Liver (tissue), 9 donors: ENCODE results near the gene DHRS11. TPM values are rescaled to one million over a fixed set of nuclear protein-coding genes. Genes with fewer than 3 reads are reported as not detected.

Experiments
- DNase-seq: peaks from one replicate; pipeline ENCODE4 v3.0.0-alpha.2; 2017; ENCODE audit warnings: low spot score
- H3K27ac ChIP-seq, 2 donors: one replicate each; pipeline ENCODE4 v1.7.0; 2013; ENCODE audit warnings: inconsistent platforms in 2 of 2, low read length in 2 of 2, control low read depth in 1 of 2, low read depth in 1 of 2, mild to moderate bottlenecking in 1 of 2
- H3K27me3 ChIP-seq, 4 donors: one replicate each; pipeline versions ENCODE4 v1.6.1 to v1.7.0; 2013; ENCODE audit warnings: low read length in 3 of 4, inconsistent platforms in 1 of 4, mild to moderate bottlenecking in 1 of 4, moderate library complexity in 1 of 4; ENCODE audit not compliant: control insufficient read depth in 4 of 4, insufficient read depth in 4 of 4
- H3K36me3 ChIP-seq, 4 donors: one replicate each; pipeline versions ENCODE4 v1.6.1 to v1.7.0; 2013; ENCODE audit warnings: low read length in 3 of 4, mild to moderate bottlenecking in 3 of 4, low read depth in 1 of 4, moderate library complexity in 1 of 4; ENCODE audit not compliant: control insufficient read depth in 4 of 4, insufficient read depth in 3 of 4
- H3K4me1 ChIP-seq, 4 donors: one replicate each; pipeline versions ENCODE4 v1.6.1 to v1.7.0; 2013; ENCODE audit warnings: low read length in 3 of 4, mild to moderate bottlenecking in 3 of 4, moderate library complexity in 1 of 4; ENCODE audit not compliant: control insufficient read depth in 4 of 4, insufficient read depth in 4 of 4
- H3K4me3 ChIP-seq, 3 donors: one replicate each; pipeline versions ENCODE4 v1.6.1 to v1.7.0; 2013; ENCODE audit warnings: low read length in 3 of 3, control low read depth in 1 of 3, low read depth in 1 of 3, mild to moderate bottlenecking in 1 of 3
- H3K9ac ChIP-seq, 2 donors: one replicate each; pipeline ENCODE4 v1.7.0; 2013; ENCODE audit warnings: low read length in 2 of 2, mild to moderate bottlenecking in 2 of 2, moderate library complexity in 2 of 2, control low read depth in 1 of 2, low read depth in 1 of 2
- H3K9me3 ChIP-seq, 4 donors: one replicate each; pipeline versions ENCODE4 v1.6.1 to v1.7.0; 2013; ENCODE audit warnings: low read length in 3 of 4; ENCODE audit not compliant: control insufficient read depth in 4 of 4
- ATF3 ChIP-seq: IDR thresholded peaks from 2 replicates; pipeline ENCODE4 v1.6.1; 2016; ENCODE audit warnings: antibody characterized with exemption
- CTCF ChIP-seq: fragments of 150-350 bp; IDR thresholded peaks from 2 replicates; pipeline ENCODE4 v1.5.1; 2017; ENCODE audit warnings: improper control_type of control experiment, low read depth, low read length; ENCODE audit not compliant: missing input control
- EGR1 ChIP-seq, 2 donors: IDR thresholded peaks; 2 replicates each; pipeline ENCODE4 v1.6.1; 2016 to 2018; ENCODE audit warnings: antibody characterized with exemption in 2 of 2, low read depth in 2 of 2
- FOXA1 ChIP-seq: IDR thresholded peaks from 2 replicates; pipeline ENCODE4 v1.6.1; 2016; ENCODE audit warnings: antibody characterized with exemption
- FOXA2 ChIP-seq: IDR thresholded peaks from 2 replicates; pipeline ENCODE4 v1.6.1; 2016; ENCODE audit warnings: antibody characterized with exemption
- GABPA ChIP-seq, 2 donors: IDR thresholded peaks in 1 of 2; conservative IDR thresholded peaks in 1 of 2; 2 replicates each; pipeline ENCODE4 v1.6.1; 2016; ENCODE audit warnings: antibody characterized with exemption in 2 of 2, mild to moderate bottlenecking in 1 of 2, moderate library complexity in 1 of 2
- HNF4A ChIP-seq, 2 donors: conservative IDR thresholded peaks; 2 replicates each; pipeline ENCODE4 v1.6.1; 2016; ENCODE audit warnings: antibody characterized with exemption in 2 of 2, mild to moderate bottlenecking in 2 of 2
- HNF4G ChIP-seq: IDR thresholded peaks from 2 replicates; pipeline ENCODE4 v1.6.1; 2016; ENCODE audit warnings: antibody characterized with exemption
- JUND ChIP-seq, 2 donors: IDR thresholded peaks; 2 replicates each; pipeline ENCODE4 v1.6.1; 2016; ENCODE audit warnings: antibody characterized with exemption in 2 of 2
- MAX ChIP-seq: IDR thresholded peaks from 2 replicates; pipeline ENCODE4 v1.6.1; 2016; ENCODE audit warnings: antibody characterized with exemption
- NR2F2 ChIP-seq: IDR thresholded peaks from 2 replicates; pipeline ENCODE4 v1.6.1; 2016; ENCODE audit warnings: antibody characterized with exemption
- RAD21 ChIP-seq, 2 donors: IDR thresholded peaks; 2 replicates each; pipeline ENCODE4 v1.6.1; 2016; ENCODE audit warnings: antibody characterized with exemption in 2 of 2, mild to moderate bottlenecking in 2 of 2
- REST ChIP-seq: IDR thresholded peaks from 2 replicates; pipeline ENCODE4 v1.6.1; 2016; ENCODE audit warnings: antibody characterized with exemption, mild to moderate bottlenecking
- RXRA ChIP-seq, 2 donors: IDR thresholded peaks; 2 replicates each; pipeline ENCODE4 v1.6.1; 2017 to 2018; ENCODE audit warnings: antibody characterized with exemption in 2 of 2, mild to moderate bottlenecking in 1 of 2
- SP1 ChIP-seq: IDR thresholded peaks from 2 replicates; pipeline ENCODE4 v1.6.1; 2018; ENCODE audit warnings: antibody characterized with exemption, mild to moderate bottlenecking
- TAF1 ChIP-seq: conservative IDR thresholded peaks from 2 replicates; pipeline ENCODE4 v1.6.1; 2016; ENCODE audit warnings: antibody characterized with exemption, mild to moderate bottlenecking
- YY1 ChIP-seq: IDR thresholded peaks from 2 replicates; pipeline ENCODE4 v1.6.1; 2016; ENCODE audit warnings: antibody characterized with exemption, mild to moderate bottlenecking
- ZBTB33 ChIP-seq: IDR thresholded peaks from 2 replicates; pipeline ENCODE4 v1.6.1; 2016; ENCODE audit warnings: antibody characterized with exemption
- WGBS: extraction: QIAGEN DNeasy Blood & Tissue Kit; methylation state at CpG from one replicate; pipeline ENCODE4 v1.1.7; 2013; 5-methylcytosine and 5-hydroxymethylcytosine counted together
- polyA plus RNA-seq, 2 donors: library from polyadenylated mRNA; stranded (reverse) in 1 of 2; unstranded in 1 of 2; fragments of 200-250 nt in 1 of 2; fragments of >200 nt in 1 of 2; fragmentation: Nextera tagmentation in 1 of 2; extraction: Ambion mirVana in 1 of 2; gene quantifications; one replicate each; pipeline versions ENCODE4 v1.2.1 to v1.2.3, GENCODE V29; 2013 to 2015
- total RNA-seq, 2 donors: library from RNA; depleted of rRNA; stranded (reverse); fragments of >200 nt; gene quantifications; one replicate each; pipeline ENCODE4 v1.2.3, GENCODE V29; 2014
- donor health status: healthy.
- donor health status: healthy.
- donor health status: healthy.
- donor health status: healthy.
- donor health status: healthy.

Gene DHRS11
- total and polyA plus RNA-seq, 4 donors, result 4.2 to 8.0 (median 6.5) TPM

- Histone ChIP-seq H3K4me1 (peaks cover 0 to 10% (median 6%) of the 10 kb centered on the region in 4 donors), H3K27ac (no peak overlapping the region), H3K9ac (no peak overlapping the region), H3K36me3 (no peaks in the 10 kb centered on the region), H3K9me3 (no peaks in the 10 kb centered on the region), H3K27me3 (no peaks in the 10 kb centered on the region), H3K4me3 (no peak overlapping the region)
- no peak for DNase-seq
- TF ChIP-seq FOXA1, result no peak
- TF ChIP-seq HNF4A (conservative IDR thresholded peaks at IDR 0.05), result no peak
- TF ChIP-seq ATF3, result no peak
- no peak for TF ChIP-seq NR2F2
- no peak for TF ChIP-seq ZBTB33
- no peak for TF ChIP-seq REST
- no peak for TF ChIP-seq RXRA (IDR thresholded peaks at IDR 0.05)
- TF ChIP-seq YY1, result no peak
- no peak for TF ChIP-seq MAX
- no peak for TF ChIP-seq TAF1
- no peak for TF ChIP-seq CTCF
- TF ChIP-seq JUND (IDR thresholded peaks at IDR 0.05), result no peak
- TF ChIP-seq FOXA2, result no peak
- TF ChIP-seq GABPA (IDR thresholded peaks at IDR 0.05 in 1 of 2, conservative IDR thresholded peaks at IDR 0.05 in 1 of 2), result no peak
- TF ChIP-seq RAD21 (IDR thresholded peaks at IDR 0.05), result no peak
- TF ChIP-seq HNF4G, result no peak
- no peak for TF ChIP-seq EGR1 (IDR thresholded peaks at IDR 0.05; ENCODE audit: low read depth in 2 of 2)
- TF ChIP-seq SP1, result no peak
- WGBS, result 81% methylated on average over 7 of the region's 7 CpGs
Observed at GRCh38 chr17:36625188-36625587, 33.5 kb downstream of the DHRS11 start.
